ENCODE measurements around the gene IL1RAPL1. TPM values are rescaled to one million over a fixed set of nuclear protein-coding genes. Genes with fewer than 3 reads are reported as not detected.

IL1RAPL1 gene
- total and polyA plus RNA-seq, 9 of the 15 experiments (the other 6 are each of a cell fraction or from before 2014, with no cell fraction given), result 0.04 to 0.07 (median 0.04) TPM; not detected in 6

- no peak for TF ChIP-seq GTF3C2 (IDR thresholded peaks at IDR 0.05; ENCODE audit: borderline replicate concordance, extremely low read depth, insufficient read length)
- no peak for TF ChIP-seq ZNF263 (CRISPR knock-in tag; IDR thresholded peaks at IDR 0.05; ENCODE audit: borderline replicate concordance)
- TF ChIP-seq NRF1 (conservative IDR thresholded peaks at IDR 0.05 in 1 of 2, IDR thresholded peaks at IDR 0.05 in 1 of 2), result no peak
Observed at GRCh38 chrX:29468911-29469494, 881.8 kb downstream of the IL1RAPL1 start (continued).

GRCh38 chrX:29470030-29470429 is 882.8 kb downstream of the IL1RAPL1 start:
- Histone ChIP-seq H3K4me3 (no peak overlapping the region), H3K4me1 (replicated peaks in 1 of 2; ENCODE audit: control insufficient read depth in 2 of 2, insufficient read depth in 2 of 2, low read length in 2 of 2) (no peaks in the 10 kb centered on the region), H3K36me3 (ENCODE audit: control insufficient read depth, insufficient read depth, low read length) (no peaks in the 10 kb centered on the region), H3K4me2 (ENCODE audit: insufficient read depth, low read length) (no peak overlapping the region), H3K9me3 (replicated peaks; ENCODE audit: control insufficient read depth, insufficient read depth, low read depth, low read length) (no peaks in the 10 kb centered on the region), H4K20me1 (replicated peaks; ENCODE audit: control insufficient read depth, insufficient read depth, low read length) (no peaks in the 10 kb centered on the region), H3K27me3 (ENCODE audit: control insufficient read depth in 2 of 2, insufficient read depth in 2 of 2, low read length in 2 of 2) (no peaks in the 10 kb centered on the region), H3K27ac (ENCODE audit: extremely low read depth, low read depth, low read length) (no peak overlapping the region), H3K9me1 (ENCODE audit: control insufficient read depth, insufficient read depth, low read length) (no peaks in the 10 kb centered on the region), H2AFZ (ENCODE audit: low read depth, low read length) (no peak overlapping the region), H3K9ac (ENCODE audit: insufficient read depth in 1 of 2, low read depth in 2 of 2, low read length in 2 of 2) (no peak overlapping the region), H3K79me2 (ENCODE audit: control insufficient read depth, insufficient read depth, low read length) (no peaks in the 10 kb centered on the region)
- POLR2A ChIA-PET, result no interaction called here
- FAIRE-seq (no peak), DNase-seq (ENCODE audit: extremely low read depth in 1 of 4, low spot score in 3 of 4) (no peak), ATAC-seq (no peak)
- intact Hi-C loops (cut with micrococcal nuclease) (no loop called here), in situ Hi-C loops (cut with MboI) (no loop called here)
- 9% methylated on average over 1 of the region's 1 CpG for WGBS (ENCODE audit: insufficient coverage, low coverage, missing lambda C conversion rate)
- CTCF ChIA-PET (ENCODE audit: low intra/inter-chr PET ratio), result no interaction called here
- BruUV-seq (replicated peaks), result no TSS peak
- TF ChIP-seq HINFP (tag; conservative IDR thresholded peaks at IDR 0.05; ENCODE audit: low read depth) (no peak), ATF3 (IDR thresholded peaks at IDR 0.05) (peak; percentile 21; the same call in 1 of the 2 replicates), ATF3 (CRISPR knock-in tag; conservative IDR thresholded peaks at IDR 0.05) (no peak), ATF1 (CRISPR knock-in tag; IDR thresholded peaks at IDR 0.05) (no peak), ATF1 (tag; IDR thresholded peaks at IDR 0.05) (no peak), PRMT5 (CRISPR knock-in tag; IDR thresholded peaks at IDR 0.05) (no peak), TEAD4 (IDR thresholded peaks at IDR 0.05; ENCODE audit: low read length) (no peak), TEAD4 (CRISPR knock-in tag; IDR thresholded peaks at IDR 0.05; ENCODE audit: borderline replicate concordance) (no peak), CEBPG (CRISPR knock-in tag; IDR thresholded peaks at IDR 0.05) (no peak), CEBPG (tag; conservative IDR thresholded peaks at IDR 0.05 in 1 of 2, IDR thresholded peaks at IDR 0.05 in 1 of 2) (peak; percentile 74 to 83), POLR2G (IDR thresholded peaks at IDR 0.05; ENCODE audit: low read depth, low read length) (no peak), ZNF224 (CRISPR knock-in tag; IDR thresholded peaks at IDR 0.05) (no peak), PYGO2 (tag; IDR thresholded peaks at IDR 0.05) (no peak), FIP1L1 (IDR thresholded peaks at IDR 0.05; ENCODE audit: low read depth, low read length, poor library complexity, severe bottlenecking) (no peak)

Measured in K562 (cell line).